Natural killer cell treated with Interleukin-12 subunit alpha and Interleukin-12 subunit beta and Interleukin-15 and Interleukin-18, amount 100 ng/mL, for 72 hours (primary cell): Measurements from ENCODE around the gene SLC4A2. TPM values are rescaled to one million over a fixed set of nuclear protein-coding genes. Genes with fewer than 3 reads are reported as not detected.

Experiments used
- ATAC-seq, 2 donors: fragments of 150-1000 bp; cut with Tn5 transposase in 1 of 2; sonication (Bioruptor Pico), chemical (Tn5 transposase) in 1 of 2; 2 replicates each; pipeline ENCODE4 v1.10.0; 2021
- DNase-seq: peaks from one replicate; pipeline ENCODE4 v3.0.0; 2022; ENCODE audit warnings: low spot score
- H3K27ac Mint-ChIP-seq, 2 donors: 1 replicate in 1 of 2; 2 replicates in 1 of 2; pipeline ENCODE4 v1.8.0; 2022; ENCODE audit warnings: mixed read lengths in 2 of 2, mild to moderate bottlenecking in 1 of 2, moderate library complexity in 1 of 2
- H3K27me3 Mint-ChIP-seq, 2 donors: 1 replicate in 1 of 2; 2 replicates in 1 of 2; pipeline ENCODE4 v1.8.0; 2022; ENCODE audit warnings: mixed read lengths in 2 of 2
- H3K36me3 Mint-ChIP-seq: one replicate; pipeline ENCODE4 v1.8.0; 2022; ENCODE audit warnings: mixed read lengths
- H3K4me1 Mint-ChIP-seq, 2 donors: 1 replicate in 1 of 2; 2 replicates in 1 of 2; pipeline ENCODE4 v1.8.0; 2022; ENCODE audit warnings: low read depth in 2 of 2, mixed read lengths in 2 of 2, mild to moderate bottlenecking in 1 of 2
- H3K4me3 Mint-ChIP-seq: one replicate; pipeline ENCODE4 v1.8.0; 2022; ENCODE audit warnings: mixed read lengths
- H3K9me3 Mint-ChIP-seq: 2 replicates; pipeline ENCODE4 v1.8.0; 2022; ENCODE audit warnings: mixed read lengths
- total RNA-seq, 2 donors: library from RNA; stranded (reverse); gene quantifications; one replicate each; pipeline ENCODE4 v1.2.3, GENCODE V29; 2022

SLC4A2 gene
- total RNA-seq, 2 donors from 2014 or later: 117 to 195 TPM

DNA sequence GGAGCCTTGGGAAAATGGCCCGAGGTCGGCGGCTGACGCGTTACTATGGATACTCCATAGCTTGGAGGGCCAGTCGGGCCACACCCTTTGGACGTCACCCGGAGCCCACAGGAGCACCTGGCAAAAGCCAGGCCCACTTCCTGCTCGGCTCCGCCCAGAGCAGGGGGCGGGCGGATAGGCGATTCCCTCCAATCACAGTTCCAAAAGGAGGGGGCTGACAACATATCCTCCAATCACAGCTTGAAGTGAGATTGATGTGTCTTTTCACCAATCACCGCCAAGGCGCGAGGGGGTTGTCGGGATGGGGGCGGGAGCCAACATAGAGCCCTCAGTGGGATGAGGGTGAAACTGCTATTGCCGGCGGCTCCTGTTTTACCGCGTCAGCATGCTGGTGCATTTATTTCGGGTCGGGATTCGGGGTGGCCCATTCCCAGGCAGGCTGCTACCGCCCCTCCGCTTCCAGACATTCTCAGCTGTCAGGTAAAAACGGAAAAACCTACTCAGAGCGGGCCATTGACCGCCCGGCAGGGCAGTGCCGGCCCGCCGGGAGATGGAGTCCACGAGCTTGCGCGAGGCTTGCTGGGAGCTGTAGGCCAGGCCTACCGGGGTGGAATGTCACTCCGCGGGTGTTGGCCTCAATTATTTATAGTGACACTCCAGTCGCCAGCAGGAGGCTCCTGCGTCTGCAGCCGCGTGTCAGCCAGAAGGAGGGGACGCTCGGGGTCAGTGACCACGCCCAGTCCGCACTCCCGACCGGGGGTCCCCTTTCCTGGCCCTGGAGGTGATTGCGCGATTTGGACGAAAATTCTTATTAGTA lies 31.1 kb upstream of the SLC4A2 start, which contains the start of gene ABCB8:
Gene ABCB8, plus strand, starts transcription at position 320 of the 817 bp plus-strand sequence. Its CDS starts 66 bp downstream, at position 386.
- ATAC-seq: peak; percentile 95 to 96
- Mint-ChIP-seq H3K36me3 (no peaks in the 10 kb centered on the region), H3K27ac (peak within 1 kb of the TSS; percentile 95 to 98), H3K4me3 (peak within 1 kb of the TSS; percentile 99), H3K9me3 (no peaks in the 10 kb centered on the region), H3K4me1 (peaks cover 15 to 16% of the 10 kb centered on the region in 2 donors), H3K27me3 (peaks cover 0 to 4% of the 10 kb centered on the region in 2 donors)
- DNase-seq: peak; percentile 98

DNA sequence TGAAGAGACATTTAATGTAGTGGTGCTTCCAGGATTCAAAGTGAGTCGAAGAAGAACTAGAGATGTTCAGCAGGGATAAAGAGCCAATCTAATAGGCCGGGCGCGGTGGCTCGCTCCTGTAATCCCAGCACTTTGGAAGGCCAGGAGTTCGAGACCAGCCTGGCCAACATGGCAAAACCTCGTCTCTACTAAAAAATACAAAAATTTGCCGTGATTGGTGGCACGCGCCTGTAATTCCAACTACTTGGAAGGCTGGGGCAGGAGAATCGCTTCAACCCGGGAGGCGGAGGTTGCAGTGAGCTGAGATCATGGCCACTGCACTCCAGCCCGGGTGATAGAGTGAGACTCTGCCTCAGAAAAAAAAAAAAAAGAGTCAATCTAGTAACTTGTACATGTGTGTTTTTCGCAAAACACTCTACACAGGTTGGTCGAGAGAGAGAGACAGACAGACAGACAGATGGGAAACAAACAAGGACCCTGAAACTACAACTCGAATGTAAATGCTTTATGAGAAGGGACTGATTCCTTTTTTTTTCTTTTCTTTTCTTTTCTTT lies 30.4 kb upstream of the SLC4A2 start:
- H3K4me1 Mint-ChIP-seq: peaks cover 15 to 16% of the 10 kb centered on the region in 2 donors
- H3K27me3 Mint-ChIP-seq: peaks cover 0 to 4% of the 10 kb centered on the region in 2 donors
- H3K4me3 Mint-ChIP-seq: peak overlapping the region; percentile 99
- no peaks in the 10 kb centered on the region for H3K9me3 Mint-ChIP-seq
- no peaks in the 10 kb centered on the region for H3K36me3 Mint-ChIP-seq
- peak overlapping the region; percentile 95 to 98 for H3K27ac Mint-ChIP-seq
- no peak for ATAC-seq
- DNase-seq: no peak

DNA sequence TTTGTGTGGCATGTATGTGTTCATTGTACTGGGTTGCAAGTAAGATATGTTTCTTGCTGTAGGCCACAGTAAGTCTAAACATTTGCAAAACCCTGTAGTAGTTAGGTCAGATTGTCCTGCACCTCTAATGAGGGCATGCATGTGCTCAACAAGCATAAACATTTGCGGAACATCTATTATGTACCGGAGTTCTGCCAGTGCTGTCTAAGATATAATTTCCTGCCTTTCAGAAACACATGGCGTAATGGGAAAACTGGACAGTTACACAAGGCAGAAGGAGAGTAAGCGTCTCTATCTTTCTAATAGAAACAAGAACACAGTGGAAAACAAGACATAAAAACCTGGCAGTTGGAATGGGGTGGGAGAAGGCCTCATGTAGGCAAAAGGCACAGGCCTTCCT lies 28.4 kb upstream of the SLC4A2 start:
- peaks cover 15 to 16% of the 10 kb centered on the region in 2 donors for H3K4me1 Mint-ChIP-seq
- H3K27ac Mint-ChIP-seq: no peak overlapping the region

GRCh38 chr7:151032936-151033863 lies 26.2 kb upstream of the SLC4A2 start:
- Mint-ChIP-seq H3K4me1 (peaks cover 6 to 10% of the 10 kb centered on the region in 2 donors), H3K36me3 (no peaks in the 10 kb centered on the region), H3K27ac (no peak overlapping the region), H3K4me3 (no peak overlapping the region), H3K27me3 (no peaks in the 10 kb centered on the region), H3K9me3 (no peaks in the 10 kb centered on the region)
- ATAC-seq (no peak), DNase-seq (no peak)

More for the DNA sequence above, 28.4 kb upstream of the SLC4A2 start:
- ATAC-seq: no peak
- Mint-ChIP-seq H3K9me3 (no peaks in the 10 kb centered on the region), H3K27me3 (peaks cover 0 to 4% of the 10 kb centered on the region in 2 donors), H3K36me3 (no peaks in the 10 kb centered on the region), H3K4me3 (no peak overlapping the region)
- DNase-seq: no peak

DNA sequence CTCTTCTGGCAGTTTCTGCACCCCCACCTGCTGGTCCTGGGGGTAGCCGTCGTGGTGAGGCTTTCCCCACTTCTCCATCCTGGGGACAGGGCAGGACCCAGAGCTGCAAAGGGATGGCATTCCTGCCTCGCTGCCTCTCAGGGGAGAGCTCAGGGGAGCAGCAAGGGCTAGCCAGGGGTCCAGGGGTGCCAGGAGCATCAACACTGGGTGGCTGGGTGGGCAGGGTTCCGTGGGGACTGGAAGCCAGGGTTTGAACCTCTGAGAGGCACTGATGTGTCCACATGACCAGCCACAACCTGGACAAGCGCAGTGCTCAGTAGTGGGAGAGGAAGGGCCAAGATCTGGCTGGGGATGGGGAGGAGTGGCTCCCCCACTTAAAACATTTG lies 25.5 kb upstream of the SLC4A2 start:
- Mint-ChIP-seq H3K27ac (no peak overlapping the region), H3K9me3 (no peaks in the 10 kb centered on the region), H3K4me1 (peaks cover 2 to 7% of the 10 kb centered on the region in 2 donors), H3K4me3 (no peak overlapping the region), H3K36me3 (no peaks in the 10 kb centered on the region), H3K27me3 (no peaks in the 10 kb centered on the region)
- DNase-seq: no peak
- ATAC-seq: no peak

DNA sequence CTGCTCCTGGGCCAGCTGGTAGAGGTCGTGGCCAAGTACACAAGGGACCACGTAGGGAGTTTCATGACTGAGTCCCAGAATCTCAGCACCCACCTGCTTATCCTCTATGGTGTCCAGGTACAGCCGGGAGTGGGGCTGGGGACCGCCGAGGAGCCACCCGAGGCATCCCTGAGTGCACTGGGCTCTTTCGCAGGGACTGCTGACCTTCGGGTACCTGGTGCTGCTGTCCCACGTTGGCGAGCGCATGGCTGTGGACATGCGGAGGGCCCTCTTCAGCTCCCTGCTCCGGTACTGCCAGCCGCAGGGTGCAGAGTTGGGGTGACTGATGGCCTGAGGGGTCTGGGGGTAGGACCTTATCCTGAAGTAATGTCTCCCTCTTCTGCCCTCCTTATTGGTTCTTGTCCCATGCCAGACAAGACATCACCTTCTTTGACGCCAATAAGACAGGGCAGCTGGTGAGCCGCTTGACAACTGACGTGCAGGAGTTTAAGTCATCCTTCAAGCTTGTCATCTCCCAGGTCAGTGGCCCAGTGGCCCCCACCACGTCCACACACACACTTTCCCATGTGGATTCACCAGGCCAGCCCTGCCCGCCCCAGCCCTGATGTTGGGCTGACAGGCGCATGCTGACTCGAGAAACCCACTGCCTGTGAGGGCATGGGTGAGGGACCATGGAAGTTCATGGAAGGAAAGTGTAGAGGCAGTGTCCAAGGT lies 24.9 kb upstream of the SLC4A2 start:
- DNase-seq (no peak), ATAC-seq (no peak)
- Mint-ChIP-seq H3K36me3 (no peaks in the 10 kb centered on the region), H3K4me1 (peaks cover 5 to 7% of the 10 kb centered on the region in 2 donors), H3K9me3 (no peaks in the 10 kb centered on the region), H3K4me3 (no peak overlapping the region), H3K27me3 (no peaks in the 10 kb centered on the region), H3K27ac (no peak overlapping the region)

DNA sequence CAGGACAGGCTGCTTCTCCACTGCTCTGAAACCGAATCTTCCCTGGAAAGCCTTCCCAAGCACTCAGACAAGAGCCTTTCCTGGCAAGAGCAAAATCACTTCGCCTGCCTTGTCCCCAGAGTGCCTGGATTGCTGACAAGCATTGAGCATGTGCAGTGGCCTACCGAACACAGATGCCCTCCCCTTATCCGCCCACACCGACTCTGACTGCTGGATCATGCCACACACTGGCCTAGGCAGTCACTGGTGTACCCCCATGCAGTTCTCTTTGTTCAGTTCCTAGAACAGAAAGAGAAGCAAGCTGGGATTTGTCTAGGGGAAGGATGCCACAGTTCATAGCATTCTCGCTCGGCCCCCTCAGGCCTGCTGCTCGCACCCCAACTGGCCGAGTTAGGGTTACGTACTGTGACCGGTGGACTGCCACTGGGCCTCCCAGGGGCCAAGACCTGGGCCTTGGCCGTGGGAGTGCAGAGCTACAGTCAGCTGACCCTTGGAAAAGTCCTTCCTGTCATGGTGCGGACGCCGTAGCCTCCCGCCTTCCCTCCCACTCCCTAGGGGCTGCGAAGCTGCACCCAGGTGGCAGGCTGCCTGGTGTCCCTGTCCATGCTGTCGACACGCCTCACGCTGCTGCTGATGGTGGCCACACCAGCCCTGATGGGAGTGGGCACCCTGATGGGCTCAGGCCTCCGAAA lies 24.2 kb upstream of the SLC4A2 start:
- no peak overlapping the region for H3K27ac Mint-ChIP-seq
- peaks cover 11% of the 10 kb centered on the region in 2 donors for H3K4me1 Mint-ChIP-seq
- DNase-seq (no peak), ATAC-seq (no peak)
- no peaks in the 10 kb centered on the region for H3K36me3 Mint-ChIP-seq
- H3K9me3 Mint-ChIP-seq: no peaks in the 10 kb centered on the region
- H3K4me3 Mint-ChIP-seq: no peak overlapping the region
- no peaks in the 10 kb centered on the region for H3K27me3 Mint-ChIP-seq

- Mint-ChIP-seq H3K27ac (no peak overlapping the region), H3K36me3 (no peaks in the 10 kb centered on the region), H3K4me3 (no peak overlapping the region), H3K27me3 (no peaks in the 10 kb centered on the region), H3K4me1 (peaks cover 11% of the 10 kb centered on the region in 2 donors), H3K9me3 (no peaks in the 10 kb centered on the region)
- DNase-seq: no peak
- ATAC-seq: no peak
Observed at GRCh38 chr7:151035902-151036301, 23.5 kb upstream of the SLC4A2 start.

GRCh38 chr7:151038951-151039849 lies 20.2 kb upstream of the SLC4A2 start:
- H3K4me3 Mint-ChIP-seq: no peak overlapping the region
- no peak for DNase-seq
- no peaks in the 10 kb centered on the region for H3K9me3 Mint-ChIP-seq
- peak; percentile 75 to 79 for ATAC-seq
- no peaks in the 10 kb centered on the region for H3K36me3 Mint-ChIP-seq
- H3K27ac Mint-ChIP-seq: no peak overlapping the region
- H3K27me3 Mint-ChIP-seq: no peaks in the 10 kb centered on the region
- peaks cover 8 to 11% of the 10 kb centered on the region in 2 donors for H3K4me1 Mint-ChIP-seq

DNA sequence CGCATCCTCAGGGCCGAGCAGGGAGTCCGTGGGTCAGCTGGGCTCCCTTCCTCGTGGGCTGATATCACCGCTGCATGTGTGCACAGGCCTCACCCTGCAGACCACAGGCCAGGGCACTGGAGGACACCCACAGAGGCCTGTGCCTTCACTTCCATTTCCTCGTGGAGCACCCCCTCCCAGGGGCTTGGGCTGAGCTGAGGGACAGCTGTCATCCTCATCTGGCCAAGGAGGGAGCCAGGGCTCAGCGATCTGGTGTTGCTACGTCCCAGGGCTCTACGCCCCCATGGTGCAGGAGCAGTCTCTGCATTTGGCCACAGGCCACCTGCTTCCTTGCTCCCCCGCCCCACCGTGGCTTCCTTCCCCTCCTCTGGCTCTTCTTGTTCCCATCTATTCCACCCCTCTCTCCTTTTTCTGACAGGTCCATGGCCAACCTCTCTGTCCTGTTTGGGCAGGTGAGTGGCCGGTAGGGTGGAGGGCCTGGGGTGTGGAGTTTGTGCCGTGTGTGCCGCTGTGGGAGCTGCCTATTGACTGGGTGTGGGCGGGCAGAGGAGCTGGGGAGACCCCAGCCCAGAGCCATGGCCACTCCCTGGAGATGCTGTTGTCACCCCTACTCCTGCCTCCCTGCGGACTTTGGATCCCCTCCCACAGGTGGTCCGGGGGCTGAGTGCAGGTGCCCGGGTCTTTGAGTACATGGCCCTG lies 19.4 kb upstream of the SLC4A2 start:
- Mint-ChIP-seq H3K4me1 (peaks cover 8 to 11% of the 10 kb centered on the region in 2 donors), H3K27me3 (no peaks in the 10 kb centered on the region), H3K9me3 (no peaks in the 10 kb centered on the region), H3K4me3 (no peak overlapping the region), H3K27ac (no peak overlapping the region), H3K36me3 (no peaks in the 10 kb centered on the region)
- ATAC-seq: no peak
- no peak for DNase-seq

- H3K27me3 Mint-ChIP-seq: no peaks in the 10 kb centered on the region
- no peak for DNase-seq
- no peak for ATAC-seq
- no peaks in the 10 kb centered on the region for H3K9me3 Mint-ChIP-seq
- no peak overlapping the region for H3K4me3 Mint-ChIP-seq
- no peak overlapping the region for H3K27ac Mint-ChIP-seq
- peaks cover 8 to 11% of the 10 kb centered on the region in 2 donors for H3K4me1 Mint-ChIP-seq
- H3K36me3 Mint-ChIP-seq: no peaks in the 10 kb centered on the region
Observed at GRCh38 chr7:151040616-151041375, 18.6 kb upstream of the SLC4A2 start.
